MG63 (cell line): ENCODE results near the gene NIM1K. TPM values are rescaled to one million over a fixed set of nuclear protein-coding genes. Genes with fewer than 3 reads are reported as not detected.
"Not testable (repeated sequence)": the region's sequence is repeated elsewhere in the genome, so short reads cannot be mapped to it uniquely, and the experiment has no call there.

Experiments
- DNase-seq: peaks from one replicate; pipeline ENCODE4 v3.0.0-alpha.2; 2020
- H3K27me3 ChIP-seq: fragments of 250-450 bp; sonication (Bioruptor Pico); 2 replicates; pipeline ENCODE4 v1.5.1; 2020; ENCODE audit warnings: mild to moderate bottlenecking, moderate library complexity
- H3K36me3 ChIP-seq: fragments of 250-450 bp; sonication (Bioruptor Pico); 2 replicates; pipeline ENCODE4 v1.5.1; 2020; ENCODE audit warnings: mild to moderate bottlenecking, moderate library complexity
- H3K4me3 ChIP-seq: fragments of 250-450 bp; sonication (Bioruptor Pico); 2 replicates; pipeline ENCODE4 v1.5.1; 2020; ENCODE audit warnings: mild to moderate bottlenecking, moderate library complexity
- H3K9me3 ChIP-seq: fragments of 250-450 bp; sonication (Bioruptor Pico); 2 replicates; pipeline ENCODE4 v1.5.1; 2020; ENCODE audit warnings: mild to moderate bottlenecking, moderate library complexity
- total RNA-seq: library from RNA; depleted of rRNA; stranded (reverse); fragments of >200 nt; shearing (Covaris generic); gene quantifications from 2 replicates; pipeline ENCODE4 v1.2.3, GENCODE V29; 2014; ENCODE audit warnings: low replicate concordance; rRNA removed

Gene NIM1K
- total RNA-seq: not detected in 2 replicates

- Histone ChIP-seq H3K27me3 (no peaks in the 10 kb centered on the region; the same call in 1 of the 2 replicates), H3K4me3 (peak within 1 kb of the TSS; percentile 40), H3K9me3 (no peaks in the 10 kb centered on the region), H3K36me3 (no peaks in the 10 kb centered on the region)
- peak; percentile 31 for DNase-seq
Measured at GRCh38 chr5:43191740-43192557, at the start of gene NIM1K. Gene NIM1K, plus strand, starts transcription at chr5:43192225. Its CDS starts 53,551 bp downstream, at chr5:43245776.

- no peak overlapping the region for H3K4me3 ChIP-seq
- no peak for DNase-seq
- H3K27me3 ChIP-seq: no peaks in the 10 kb centered on the region
- H3K9me3 ChIP-seq: no peaks in the 10 kb centered on the region
- H3K36me3 ChIP-seq: peaks cover 33% of the 10 kb centered on the region
Measured at GRCh38 chr5:43145071-43145470, 47.0 kb upstream of the NIM1K start.

GRCh38 chr5:43146958-43147357, 45.1 kb upstream of the NIM1K start:
- H3K27me3 ChIP-seq: no peaks in the 10 kb centered on the region
- H3K4me3 ChIP-seq: no peak overlapping the region

GRCh38 chr5:43148417-43148816, 43.6 kb upstream of the NIM1K start:
- no peak for DNase-seq
- Histone ChIP-seq H3K4me3 (no peak overlapping the region), H3K27me3 (no peaks in the 10 kb centered on the region), H3K36me3 (peaks cover 31% of the 10 kb centered on the region), H3K9me3 (no peaks in the 10 kb centered on the region)

More at GRCh38 chr5:43146958-43147357, 45.1 kb upstream of the NIM1K start:
- no peak for DNase-seq
- Histone ChIP-seq H3K9me3 (no peaks in the 10 kb centered on the region), H3K36me3 (peaks cover 36% of the 10 kb centered on the region)

- DNase-seq: no peak
- Histone ChIP-seq H3K27me3 (no peaks in the 10 kb centered on the region), H3K9me3 (no peaks in the 10 kb centered on the region), H3K36me3 (peaks cover 34% of the 10 kb centered on the region), H3K4me3 (no peak overlapping the region)
Measured at GRCh38 chr5:43149231-43149630, 42.8 kb upstream of the NIM1K start.

- no peak for DNase-seq
- H3K36me3 ChIP-seq: peaks cover 26% of the 10 kb centered on the region
- H3K4me3 ChIP-seq: no peak overlapping the region
- H3K27me3 ChIP-seq: no peaks in the 10 kb centered on the region
- H3K9me3 ChIP-seq: no peaks in the 10 kb centered on the region
Measured at GRCh38 chr5:43150075-43150474, 42.0 kb upstream of the NIM1K start.

- Histone ChIP-seq H3K4me3 (no peak overlapping the region), H3K27me3 (no peaks in the 10 kb centered on the region), H3K9me3 (no peaks in the 10 kb centered on the region), H3K36me3 (peaks cover 23% of the 10 kb centered on the region)
- no peak for DNase-seq
Measured at GRCh38 chr5:43150748-43151147, 41.3 kb upstream of the NIM1K start.

- no peak for DNase-seq
- no peak overlapping the region for H3K4me3 ChIP-seq
- no peaks in the 10 kb centered on the region for H3K27me3 ChIP-seq
- H3K9me3 ChIP-seq: no peaks in the 10 kb centered on the region
- H3K36me3 ChIP-seq: peaks cover 19% of the 10 kb centered on the region
Measured at GRCh38 chr5:43152946-43153345, 39.1 kb upstream of the NIM1K start.

GRCh38 chr5:43154469-43154868, 37.6 kb upstream of the NIM1K start:
- H3K9me3 ChIP-seq: no peaks in the 10 kb centered on the region
- peaks cover 14% of the 10 kb centered on the region for H3K36me3 ChIP-seq
- no peak for DNase-seq
- no peak overlapping the region for H3K4me3 ChIP-seq
- no peaks in the 10 kb centered on the region for H3K27me3 ChIP-seq

GRCh38 chr5:43155394-43156096, 36.5 kb upstream of the NIM1K start:
- no peaks in the 10 kb centered on the region for H3K27me3 ChIP-seq
- H3K4me3 ChIP-seq: no peak overlapping the region
- DNase-seq: no peak
- H3K36me3 ChIP-seq: peaks cover 11% of the 10 kb centered on the region
- H3K9me3 ChIP-seq: no peaks in the 10 kb centered on the region

GRCh38 chr5:43156388-43156787, 35.6 kb upstream of the NIM1K start:
- no peaks in the 10 kb centered on the region for H3K9me3 ChIP-seq
- H3K4me3 ChIP-seq: no peak overlapping the region
- H3K36me3 ChIP-seq: peaks cover 17% of the 10 kb centered on the region
- no peaks in the 10 kb centered on the region for H3K27me3 ChIP-seq
- no peak for DNase-seq

- H3K27me3 ChIP-seq: no peaks in the 10 kb centered on the region
- H3K36me3 ChIP-seq: peaks cover 21% of the 10 kb centered on the region
- no peak for DNase-seq
- no peak overlapping the region for H3K4me3 ChIP-seq
- no peaks in the 10 kb centered on the region for H3K9me3 ChIP-seq
Measured at GRCh38 chr5:43157068-43157467, 35.0 kb upstream of the NIM1K start.

GRCh38 chr5:43161244-43161643, 30.8 kb upstream of the NIM1K start:
- no peak for DNase-seq
- H3K27me3 ChIP-seq: no peaks in the 10 kb centered on the region
- peaks cover 42% of the 10 kb centered on the region for H3K36me3 ChIP-seq
- H3K9me3 ChIP-seq: no peaks in the 10 kb centered on the region
- H3K4me3 ChIP-seq: no peak overlapping the region

GRCh38 chr5:43164801-43165200, 27.2 kb upstream of the NIM1K start:
- not testable (repeated sequence) for H3K9me3 ChIP-seq, H3K4me3 ChIP-seq
- H3K36me3 ChIP-seq: peaks cover 62% of the 10 kb centered on the region

GRCh38 chr5:43165323-43165722, 26.7 kb upstream of the NIM1K start:
- H3K9me3 ChIP-seq: no peaks in the 10 kb centered on the region
- no peak for DNase-seq
- peaks cover 67% of the 10 kb centered on the region for H3K36me3 ChIP-seq
- no peaks in the 10 kb centered on the region for H3K27me3 ChIP-seq
- no peak overlapping the region for H3K4me3 ChIP-seq

More at GRCh38 chr5:43164801-43165200, 27.2 kb upstream of the NIM1K start:
- H3K27me3 ChIP-seq, DNase-seq: not testable (repeated sequence)

GRCh38 chr5:43168175-43168574, 23.9 kb upstream of the NIM1K start:
- no peak for DNase-seq
- Histone ChIP-seq H3K9me3 (no peaks in the 10 kb centered on the region), H3K4me3 (no peak overlapping the region), H3K27me3 (no peaks in the 10 kb centered on the region), H3K36me3 (peaks cover 56% of the 10 kb centered on the region)

GRCh38 chr5:43171451-43171850, 20.6 kb upstream of the NIM1K start:
- Histone ChIP-seq H3K4me3 (no peak overlapping the region), H3K36me3 (peaks cover 58% of the 10 kb centered on the region)
- DNase-seq: no peak

More at GRCh38 chr5:43171451-43171850, 20.6 kb upstream of the NIM1K start:
- Histone ChIP-seq H3K27me3 (no peaks in the 10 kb centered on the region), H3K9me3 (no peaks in the 10 kb centered on the region)
